Limb (tissue), 2 donors: ENCODE measurements around the gene CCDC191.

Experiments
- DNase-seq, 2 donors: peaks; one replicate each; pipeline ENCODE4 v3.0.0-alpha.2; 2016; ENCODE audit errors: extremely low spot score in 2 of 2

Gene CCDC191

DNA sequence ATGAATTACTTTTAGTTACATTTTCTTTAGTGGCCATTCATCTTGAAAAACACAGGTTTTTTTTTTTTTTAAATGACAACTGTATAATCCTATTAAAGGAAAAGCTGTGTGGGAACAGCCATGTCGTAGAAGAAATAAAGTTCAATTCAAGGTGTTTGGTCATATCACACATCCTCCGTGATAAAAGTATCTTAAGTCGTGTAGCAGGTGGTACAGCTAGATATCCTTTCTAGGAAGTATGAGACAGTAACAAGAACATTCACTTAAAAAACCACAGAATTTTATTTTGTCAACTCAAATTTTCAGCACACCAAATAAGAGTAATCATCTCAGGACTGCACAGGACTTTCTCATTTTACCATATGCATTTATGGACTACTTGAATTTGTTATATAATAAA lies 92.4 kb downstream of the CCDC191 start:
- no peak for DNase-seq

DNA sequence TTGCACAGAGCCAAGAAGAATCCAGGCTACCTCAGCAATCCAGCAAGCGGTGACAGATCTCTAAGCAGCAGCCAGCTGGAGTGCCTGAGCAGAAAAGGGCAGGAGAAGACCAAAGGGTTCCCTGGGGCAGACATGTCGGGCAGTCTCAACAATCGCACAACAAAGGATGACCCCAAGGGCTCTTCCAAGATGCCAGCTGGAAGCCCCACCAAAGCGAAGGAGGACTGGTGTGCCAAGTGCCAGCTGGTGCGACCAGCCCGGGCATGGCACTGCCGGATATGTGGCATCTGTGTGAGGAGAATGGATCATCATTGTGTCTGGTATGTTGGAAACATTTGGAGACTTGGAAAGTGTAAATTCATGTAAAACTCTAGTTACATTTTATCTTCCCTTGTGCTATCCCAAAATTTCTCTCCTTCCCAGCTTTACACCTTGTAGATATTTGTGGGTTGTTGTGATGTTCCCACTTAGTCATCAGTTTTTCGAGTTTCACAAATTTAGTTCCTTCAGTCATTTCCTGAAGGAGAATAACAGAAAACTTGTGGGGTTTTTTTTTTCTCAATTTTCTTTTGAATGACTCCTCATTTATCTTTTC lies 102.1 kb downstream of the CCDC191 start:
- no peak for DNase-seq

DNA sequence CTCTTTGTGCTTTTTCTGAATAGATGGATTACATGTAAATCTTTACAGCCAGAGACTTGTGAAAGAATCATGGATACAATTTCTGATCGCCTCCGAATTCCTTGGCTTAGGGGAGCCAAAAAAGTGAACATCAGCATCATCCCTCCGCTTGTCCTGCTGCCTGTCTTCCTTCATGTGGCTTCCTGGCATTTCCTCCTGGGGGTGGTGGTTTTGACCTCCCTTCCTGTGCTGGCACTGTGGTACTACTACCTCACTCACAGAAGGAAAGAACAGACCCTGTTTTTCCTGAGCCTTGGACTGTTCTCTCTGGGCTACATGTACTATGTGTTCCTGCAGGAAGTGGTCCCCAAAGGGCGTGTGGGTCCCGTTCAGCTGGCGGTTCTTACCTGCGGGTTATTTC lies 102.6 kb downstream of the CCDC191 start:
- DNase-seq, result no peak

DNA sequence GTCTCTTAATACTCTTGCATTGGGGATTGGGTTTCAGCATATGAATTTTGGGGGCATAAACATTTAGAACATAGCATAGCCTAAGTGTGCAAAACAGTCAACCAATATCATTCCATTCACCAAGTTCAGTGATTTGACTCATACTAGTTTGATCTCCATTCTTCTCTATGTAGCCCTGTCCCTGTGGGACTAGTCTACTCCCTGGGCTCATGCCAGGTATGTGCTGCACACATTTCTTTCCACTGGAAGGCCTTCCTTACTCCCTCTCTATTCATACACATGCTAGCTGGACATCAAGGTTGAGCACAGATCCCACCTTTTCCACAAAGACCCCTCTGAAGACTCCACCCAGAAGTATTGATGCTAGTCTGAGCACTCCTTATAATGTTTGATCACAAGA lies 103.4 kb downstream of the CCDC191 start:
- no peak for DNase-seq

DNA sequence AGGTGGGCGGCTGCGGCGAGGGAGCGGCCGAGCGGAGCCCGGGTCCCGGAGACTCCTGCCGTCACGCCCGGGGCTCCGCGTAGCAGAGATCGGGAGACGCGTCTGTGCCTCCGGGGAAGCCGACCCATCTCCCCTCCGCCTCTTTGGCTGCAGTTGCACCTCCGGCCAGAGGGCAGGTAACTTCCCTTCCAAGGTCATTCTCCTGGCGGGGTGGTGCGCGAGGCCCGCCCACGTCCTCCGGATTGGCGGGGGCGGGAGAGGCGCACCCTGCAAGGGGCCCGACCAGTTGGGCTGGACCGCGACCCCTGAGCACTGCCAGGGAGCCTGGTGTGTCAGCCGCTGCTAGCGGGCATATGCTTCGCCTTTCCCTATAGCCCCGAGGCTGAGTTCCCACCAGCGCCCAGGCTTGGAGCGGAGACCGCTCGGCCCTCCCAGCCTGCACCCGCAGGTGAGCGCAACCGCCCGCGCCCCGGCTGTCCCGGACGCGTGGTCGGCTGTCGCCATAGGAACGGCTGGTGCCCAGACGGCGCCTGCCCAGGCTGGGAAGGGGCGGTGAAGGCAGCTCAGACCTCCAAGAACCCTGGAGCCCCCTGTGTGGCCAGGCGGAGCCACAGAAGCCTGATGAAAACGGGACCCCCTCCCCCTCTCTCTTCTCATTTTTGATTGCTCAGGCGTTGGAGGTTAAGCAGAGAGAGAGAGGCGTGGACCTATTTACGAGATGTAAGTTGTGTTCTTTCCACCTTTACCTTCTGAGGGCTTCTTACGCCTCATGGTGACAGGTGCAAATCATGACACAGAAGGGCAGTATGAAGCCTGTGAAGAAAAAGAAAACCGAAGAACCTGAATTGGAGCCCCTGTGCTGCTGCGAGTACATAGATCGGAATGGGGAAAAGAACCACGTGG lies 108.1 kb downstream of the CCDC191 start:
- DNase-seq, result peak; percentile 7 to 53

DNA sequence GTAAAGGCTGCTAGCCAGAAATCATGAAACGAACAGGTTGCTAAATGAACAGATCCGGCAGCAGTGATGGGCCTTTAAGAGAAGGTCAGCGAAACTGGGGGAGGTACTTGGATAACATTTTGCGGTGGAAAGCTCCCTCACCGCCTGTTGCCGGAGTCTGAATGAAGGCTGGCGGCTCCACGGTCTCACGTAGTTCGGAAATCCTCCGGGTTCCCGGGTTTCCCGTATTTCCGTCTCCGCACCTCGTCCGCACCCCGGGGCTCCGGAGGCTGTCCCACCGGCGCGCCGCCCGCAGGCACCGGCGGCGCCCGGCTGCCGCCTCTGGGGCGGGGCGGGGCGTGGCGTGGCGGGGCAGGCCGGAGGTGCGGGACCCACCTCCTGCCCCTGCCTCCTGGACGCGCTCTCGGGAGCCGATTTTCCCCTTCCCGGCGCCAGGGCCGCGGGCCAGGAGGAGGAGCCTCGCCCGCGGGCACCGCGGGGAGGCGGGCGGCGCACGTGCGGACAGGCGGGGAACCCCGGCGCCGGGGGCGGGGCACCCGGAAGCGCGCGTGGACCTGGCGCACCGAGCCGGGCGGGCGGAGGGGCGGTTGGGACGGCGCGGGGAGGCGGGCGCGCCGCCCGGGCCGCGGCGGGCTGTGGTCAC lies 108.8 kb downstream of the CCDC191 start, which contains the start of gene ZDHHC23:
Gene ZDHHC23 (plus strand): TSS at position 642 of the 643 bp plus-strand sequence. CDS start 790 bp downstream, outside the sequence.
- peak; percentile 33 to 77 for DNase-seq

DNA sequence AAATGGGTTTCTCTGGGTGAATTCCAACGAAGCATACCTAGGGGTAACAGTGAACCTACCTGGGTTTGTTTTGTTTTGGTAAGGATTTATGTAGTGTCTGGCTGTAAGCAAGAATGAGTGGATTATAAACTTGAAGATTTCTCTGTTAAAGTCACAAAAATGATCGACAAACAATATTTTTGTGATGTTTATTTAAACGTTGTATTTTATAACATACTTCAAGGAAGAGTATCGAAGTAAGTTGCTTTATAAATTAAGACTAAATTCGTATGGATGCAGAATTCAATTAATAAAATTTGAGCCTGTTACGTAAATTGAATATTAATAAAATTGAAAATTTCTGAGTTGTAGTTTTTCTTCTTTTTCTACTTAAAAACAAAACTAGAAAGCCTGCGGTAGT lies 109.5 kb downstream of the CCDC191 start:
- DNase-seq, result no peak

DNA sequence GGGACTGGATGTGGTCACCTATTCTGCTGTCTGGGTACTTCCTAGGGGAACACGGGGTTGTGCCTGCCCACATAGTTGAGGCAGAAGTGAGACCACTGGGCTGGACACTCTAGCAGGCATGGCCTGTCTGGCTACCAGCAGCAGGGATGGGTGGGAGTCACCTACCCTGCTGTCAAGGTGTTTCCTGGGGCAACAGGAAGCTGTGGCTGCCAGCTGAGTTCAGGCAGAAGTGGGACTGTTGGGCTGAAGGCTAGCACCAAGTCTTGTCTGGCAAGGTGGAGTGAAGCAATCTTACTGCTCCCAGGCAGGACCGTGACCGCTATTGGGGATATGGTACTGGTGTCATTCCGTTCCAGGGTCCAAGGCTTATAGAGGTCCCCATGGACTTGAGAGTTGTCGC lies 128.8 kb downstream of the CCDC191 start:
- DNase-seq, result no peak

DNA sequence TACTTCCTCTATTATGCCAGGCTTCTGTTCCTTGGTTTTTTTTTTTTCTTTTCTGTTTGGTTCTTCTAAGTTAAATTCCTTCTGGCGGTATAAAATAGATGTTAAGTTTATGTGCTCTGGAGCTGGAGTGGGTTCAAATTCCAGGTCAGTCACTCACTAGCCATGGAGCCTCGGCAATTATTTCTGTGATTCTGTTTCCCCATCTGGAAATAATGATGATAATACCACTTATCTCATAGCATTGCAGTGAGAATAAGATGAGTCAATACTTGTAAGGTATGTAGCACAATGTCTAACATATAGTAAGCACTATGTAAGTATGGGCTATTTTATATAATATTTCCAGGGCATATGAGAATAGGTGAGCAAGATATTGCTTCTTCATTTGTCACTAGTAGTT lies 141.7 kb downstream of the CCDC191 start:
- no peak for DNase-seq
